Melanocyte of skin (primary cell): ENCODE data around the gene FGD4. TPM values are rescaled to one million over a fixed set of nuclear protein-coding genes. Genes with fewer than 3 reads are reported as not detected.

ENCODE experiments used
- small RNA-seq, 2 donors: library from RNA; depleted of rRNA; stranded (forward); fragments of <200 nt; gene quantifications; one replicate each; pipeline ENCODE3, GENCODE V24; 2012
- total RNA-seq, 2 donors: library from RNA; depleted of rRNA; stranded (reverse); fragments of >200 nt; gene quantifications; 2 replicates each; pipeline ENCODE4 v1.2.3, GENCODE V29; 2012

The FGD4 gene
- total RNA-seq: 10 to 100 TPM; 16.3 to 18.9 TPM

DNA sequence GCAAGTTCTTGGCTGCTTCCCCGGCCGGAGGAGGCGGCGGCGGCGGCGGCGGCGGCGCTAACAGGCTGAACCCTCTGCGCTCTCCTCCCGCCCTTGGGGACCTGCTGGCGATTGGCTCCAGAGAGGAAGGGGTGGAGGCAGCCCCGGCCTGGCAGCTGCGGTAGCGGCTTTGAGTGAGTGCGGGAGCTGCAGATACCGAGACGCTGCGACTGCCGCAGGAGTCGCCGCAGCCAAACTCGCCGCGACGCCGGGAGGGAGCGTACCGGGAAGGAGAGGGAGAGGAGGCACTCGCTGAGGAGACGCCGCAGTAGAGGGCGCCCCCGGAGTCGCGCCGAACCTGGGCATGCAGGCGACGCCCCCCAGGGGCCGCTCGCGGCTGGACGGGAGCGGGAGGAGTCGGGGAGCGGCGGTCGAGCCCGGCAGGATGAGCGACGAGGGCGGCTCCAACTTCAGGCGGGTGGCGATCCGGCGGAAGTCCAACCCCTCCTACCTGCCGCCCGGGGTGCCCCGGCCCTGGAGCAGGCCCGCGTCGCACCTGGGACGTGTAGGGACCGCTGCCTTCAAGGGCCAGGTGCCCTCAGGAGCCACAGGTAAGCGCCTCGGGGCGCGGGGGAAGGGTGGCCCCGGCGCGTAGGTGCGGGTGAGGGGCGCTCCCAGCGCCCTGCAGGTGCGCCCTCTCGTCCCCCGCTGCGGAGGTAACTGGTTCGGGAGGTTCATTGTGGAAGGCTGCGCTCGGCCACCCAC is at the start of gene FGD4:
Gene FGD4 (plus strand): TSS at position 189 of the 744 bp plus-strand sequence.

DNA sequence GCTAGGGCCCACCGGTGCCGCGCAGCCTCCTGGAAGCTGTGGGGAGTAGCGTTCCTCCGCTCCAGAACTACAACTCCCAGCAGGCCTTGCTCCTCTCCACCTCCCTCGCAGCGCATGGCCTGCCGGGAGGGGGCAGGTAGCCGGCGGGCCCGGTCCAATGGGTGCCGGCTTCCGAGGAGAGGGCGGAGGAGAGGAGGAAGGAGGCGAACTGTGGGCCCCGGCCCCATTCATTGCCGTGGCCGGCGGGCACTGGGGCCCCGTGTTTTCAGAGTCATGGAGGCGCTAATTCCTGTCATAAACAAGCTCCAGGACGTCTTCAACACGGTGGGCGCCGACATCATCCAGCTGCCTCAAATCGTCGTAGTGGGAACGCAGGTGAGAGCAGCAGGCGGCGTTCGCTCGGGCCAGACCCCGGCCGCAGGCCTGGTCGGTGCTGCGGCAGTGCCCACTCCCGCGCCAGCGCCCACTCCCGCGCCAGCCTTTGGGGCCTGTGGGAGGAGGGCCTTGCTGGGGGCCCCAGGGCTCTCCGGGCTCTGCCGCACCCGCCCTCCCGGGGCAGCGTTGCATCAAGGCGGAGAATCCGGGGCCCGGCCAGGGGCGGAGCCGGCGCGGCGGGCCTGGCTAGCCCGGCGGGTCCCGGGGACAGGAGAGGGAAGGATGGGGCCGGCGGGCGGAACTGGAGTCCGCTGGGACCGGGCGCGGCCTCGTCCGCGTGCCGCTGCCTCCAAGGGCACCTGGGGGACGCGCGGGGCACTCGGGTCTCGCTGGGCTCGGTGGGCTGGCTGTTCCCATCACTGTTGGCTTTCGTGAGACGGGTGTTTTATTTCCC is 279.9 kb downstream of the FGD4 start, which contains the start of gene DNM1L:
Gene DNM1L (plus strand): TSS at position 211 of the 829 bp plus-strand sequence. CDS start 63 bp downstream, at position 274.

Small RNA genes within 50 kb of the gene (small RNA-seq; reads per million reads assigned to genes)
- 0 reads per million in 2 donors for gene RF00019
- 0 reads per million in 2 donors for gene RNU6-494P
